HUES64 (cell line): Measurements from ENCODE around the gene PPP4R4.

Experiments used
- H3K27ac ChIP-seq: 2 replicates; pipeline ENCODE4 v1.7.0; 2013; ENCODE audit warnings: low read depth, low read length, inconsistent platforms
- H3K27me3 ChIP-seq: 2 replicates; pipeline ENCODE4 v1.6.1; 2013; ENCODE audit warnings: mild to moderate bottlenecking, low read length; ENCODE audit not compliant: insufficient read depth
- H3K36me3 ChIP-seq: 2 replicates; pipeline ENCODE4 v1.6.1; 2013; ENCODE audit warnings: mild to moderate bottlenecking, low read length; ENCODE audit not compliant: insufficient read depth
- H3K4me1 ChIP-seq: 2 replicates; pipeline ENCODE4 v1.6.1; 2013; ENCODE audit warnings: mild to moderate bottlenecking, low read length, moderate library complexity; ENCODE audit not compliant: insufficient read depth
- H3K4me3 ChIP-seq: 2 replicates; pipeline ENCODE4 v1.5.1; 2013; ENCODE audit warnings: mild to moderate bottlenecking, low read length, moderate library complexity
- H3K9ac ChIP-seq: 2 replicates; pipeline ENCODE4 v1.6.1; 2013; ENCODE audit warnings: mild to moderate bottlenecking, low read depth, low read length
- H3K9me3 ChIP-seq: 2 replicates; pipeline ENCODE4 v1.6.1; 2013; ENCODE audit warnings: low read depth, low read length; ENCODE audit not compliant: insufficient read depth
- WGBS: fragments of 150-250, 120-280 bp; methylation state at CpG from one replicate; pipeline ENCODE4 v1.1.7; 2013; ENCODE audit warnings: missing lambda C conversion rate; 5-methylcytosine and 5-hydroxymethylcytosine counted together

Gene PPP4R4

DNA sequence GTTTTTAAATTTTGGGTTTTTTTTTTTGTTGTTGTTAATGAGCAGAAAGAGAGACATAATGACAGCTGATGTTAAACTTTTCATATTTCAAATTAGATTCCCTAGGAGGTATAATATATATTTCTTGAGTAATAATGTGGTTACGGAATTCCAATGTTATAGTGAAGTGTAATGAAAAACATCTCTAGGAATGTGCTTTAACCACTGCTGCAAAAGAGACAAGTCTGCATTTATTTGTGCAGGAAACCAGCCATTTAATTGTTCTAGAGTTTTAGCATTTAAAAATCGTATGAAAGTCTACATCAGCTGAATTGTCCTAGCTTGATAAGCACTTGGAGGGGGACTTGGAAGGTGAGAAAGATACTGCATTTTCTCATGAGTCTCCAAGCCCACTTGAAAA, 104.6 kb downstream of the PPP4R4 start:
- Histone ChIP-seq H3K27me3 (no peaks in the 10 kb centered on the region), H3K4me3 (no peak overlapping the region)
- WGBS, result 93% methylated on average over 2 of the region's 2 CpGs

DNA sequence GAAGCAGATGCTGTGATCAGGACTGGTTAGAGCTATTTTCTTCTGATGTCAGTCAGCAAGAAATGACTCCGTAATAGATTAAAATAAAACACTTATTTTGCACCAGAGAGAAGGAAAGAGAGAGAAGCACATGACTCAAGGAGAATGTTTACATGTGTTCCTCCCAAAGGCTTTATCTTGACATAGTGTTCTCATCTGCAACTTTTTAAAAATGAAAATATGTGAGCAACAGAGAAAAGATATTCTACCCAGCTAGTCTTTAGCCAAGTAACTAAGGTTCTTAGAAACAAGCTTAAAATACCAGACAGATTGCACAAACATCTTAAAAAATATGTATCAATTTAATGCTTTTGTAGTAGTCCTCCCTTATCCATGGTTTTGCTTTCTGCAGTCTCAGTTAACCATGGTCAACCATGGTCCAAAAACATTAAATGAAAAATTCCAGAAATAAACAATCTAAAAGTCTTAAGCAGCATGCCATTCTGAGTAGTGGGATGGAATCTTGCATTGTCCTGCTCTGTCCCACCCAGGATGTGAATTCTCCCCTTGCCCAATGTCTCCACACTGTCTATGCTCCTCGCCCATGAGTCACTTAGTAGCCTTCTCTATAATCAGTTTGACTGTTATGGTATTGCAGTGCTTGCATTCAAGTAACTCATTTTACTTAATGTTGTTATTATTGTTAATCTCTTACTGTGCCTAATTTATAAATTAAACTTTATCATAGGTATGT, 109.0 kb downstream of the PPP4R4 start:
- no peak overlapping the region for H3K27ac ChIP-seq
- no peaks in the 10 kb centered on the region for H3K36me3 ChIP-seq
- no peak overlapping the region for H3K9ac ChIP-seq
- no peaks in the 10 kb centered on the region for H3K4me1 ChIP-seq
- no peaks in the 10 kb centered on the region for H3K27me3 ChIP-seq
- H3K4me3 ChIP-seq, result no peak overlapping the region
- H3K9me3 ChIP-seq, result no peaks in the 10 kb centered on the region
- WGBS, result 100% methylated on average over 1 of the region's 2 CpGs

More for the DNA sequence above, 104.6 kb downstream of the PPP4R4 start:
- H3K9me3 ChIP-seq, result no peaks in the 10 kb centered on the region
- peaks cover 5% of the 10 kb centered on the region; the same call in 1 of the 2 replicates for H3K4me1 ChIP-seq
- H3K36me3 ChIP-seq, result no peaks in the 10 kb centered on the region
- no peak overlapping the region for H3K27ac ChIP-seq
- H3K9ac ChIP-seq, result no peak overlapping the region

DNA sequence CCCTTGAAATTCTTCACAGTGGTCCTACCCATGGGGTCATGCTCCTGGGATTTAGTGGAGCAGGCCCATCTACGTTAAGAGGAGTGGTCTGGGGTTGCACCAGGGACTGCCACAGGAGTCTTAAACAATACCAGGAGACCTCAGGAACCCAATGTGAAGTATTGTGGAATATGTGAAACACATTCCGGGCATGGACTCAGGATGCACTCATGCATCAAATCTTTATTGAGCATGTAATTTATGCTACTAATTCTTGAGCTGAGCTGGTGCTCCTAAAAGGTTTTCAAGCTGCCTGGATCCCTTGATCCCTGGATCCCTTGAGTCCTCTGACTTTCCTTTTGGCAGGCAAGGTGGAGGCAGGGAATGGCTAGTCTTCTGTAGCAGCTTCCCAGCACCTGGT, 110.1 kb downstream of the PPP4R4 start:
- no peaks in the 10 kb centered on the region for H3K4me1 ChIP-seq
- no peak overlapping the region for H3K4me3 ChIP-seq
- 89% methylated on average over 2 of the region's 2 CpGs for WGBS
- H3K9ac ChIP-seq, result no peak overlapping the region
- no peaks in the 10 kb centered on the region for H3K9me3 ChIP-seq
- no peak overlapping the region for H3K27ac ChIP-seq
- no peaks in the 10 kb centered on the region for H3K27me3 ChIP-seq
- no peaks in the 10 kb centered on the region for H3K36me3 ChIP-seq

DNA sequence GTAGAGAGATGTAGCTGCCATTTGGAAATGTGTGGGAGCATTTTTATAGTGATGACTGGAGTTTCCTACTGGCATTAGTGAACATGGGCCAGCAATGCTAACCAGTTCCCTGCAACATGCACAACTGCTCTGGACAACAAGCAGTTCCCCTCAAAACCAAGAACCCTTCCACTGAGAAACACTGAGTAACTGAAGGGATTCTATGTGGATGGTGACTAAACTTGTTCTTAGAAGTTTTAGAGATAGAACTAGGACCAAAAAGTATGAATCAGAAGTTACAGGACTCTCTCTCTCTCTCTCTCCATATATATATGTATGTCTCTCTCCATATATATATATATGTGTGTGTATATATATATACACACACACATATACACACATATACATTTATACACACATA, 111.0 kb downstream of the PPP4R4 start:
- Histone ChIP-seq H3K4me1 (no peaks in the 10 kb centered on the region), H3K36me3 (no peaks in the 10 kb centered on the region), H3K9ac (no peak overlapping the region), H3K27me3 (no peaks in the 10 kb centered on the region), H3K4me3 (no peak overlapping the region), H3K27ac (no peak overlapping the region), H3K9me3 (no peaks in the 10 kb centered on the region)

GRCh38 chr14:94288610-94289465, 114.7 kb downstream of the PPP4R4 start:
- WGBS, result 72% methylated on average over 14 of the region's 14 CpGs

DNA sequence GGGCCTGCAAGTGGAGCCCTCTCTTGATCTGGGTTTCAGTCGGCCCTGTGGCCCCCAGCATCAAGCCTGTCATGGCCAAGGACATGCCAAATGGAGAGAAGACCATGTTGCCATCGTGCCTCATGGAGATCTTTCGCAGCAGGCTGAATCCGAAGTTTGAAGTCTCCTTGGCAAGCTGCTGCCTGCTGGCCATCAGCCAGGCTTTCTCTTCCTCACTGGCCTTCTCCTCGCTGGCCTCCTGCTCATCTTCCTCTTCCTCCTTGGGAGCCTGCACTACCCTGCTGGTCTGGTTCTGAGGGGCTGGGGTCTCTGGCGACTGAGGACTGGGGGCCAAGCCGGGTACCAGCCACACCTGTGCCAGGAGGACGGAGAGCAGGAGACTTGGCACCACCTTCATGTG, 116.1 kb downstream of the PPP4R4 start:
- H3K27me3 ChIP-seq, result no peaks in the 10 kb centered on the region
- H3K4me3 ChIP-seq, result no peak overlapping the region
- 88% methylated on average over 8 of the region's 8 CpGs for WGBS
- no peak overlapping the region for H3K9ac ChIP-seq
- H3K9me3 ChIP-seq, result no peaks in the 10 kb centered on the region
- no peaks in the 10 kb centered on the region for H3K4me1 ChIP-seq
- H3K27ac ChIP-seq, result no peak overlapping the region
- H3K36me3 ChIP-seq, result no peaks in the 10 kb centered on the region

More at GRCh38 chr14:94288610-94289465, 114.7 kb downstream of the PPP4R4 start:
- H3K27ac ChIP-seq, result no peak overlapping the region
- no peaks in the 10 kb centered on the region for H3K9me3 ChIP-seq
- H3K4me1 ChIP-seq, result no peaks in the 10 kb centered on the region
- H3K27me3 ChIP-seq, result no peaks in the 10 kb centered on the region
- no peak overlapping the region for H3K4me3 ChIP-seq
- no peak overlapping the region for H3K9ac ChIP-seq
- no peaks in the 10 kb centered on the region for H3K36me3 ChIP-seq

DNA sequence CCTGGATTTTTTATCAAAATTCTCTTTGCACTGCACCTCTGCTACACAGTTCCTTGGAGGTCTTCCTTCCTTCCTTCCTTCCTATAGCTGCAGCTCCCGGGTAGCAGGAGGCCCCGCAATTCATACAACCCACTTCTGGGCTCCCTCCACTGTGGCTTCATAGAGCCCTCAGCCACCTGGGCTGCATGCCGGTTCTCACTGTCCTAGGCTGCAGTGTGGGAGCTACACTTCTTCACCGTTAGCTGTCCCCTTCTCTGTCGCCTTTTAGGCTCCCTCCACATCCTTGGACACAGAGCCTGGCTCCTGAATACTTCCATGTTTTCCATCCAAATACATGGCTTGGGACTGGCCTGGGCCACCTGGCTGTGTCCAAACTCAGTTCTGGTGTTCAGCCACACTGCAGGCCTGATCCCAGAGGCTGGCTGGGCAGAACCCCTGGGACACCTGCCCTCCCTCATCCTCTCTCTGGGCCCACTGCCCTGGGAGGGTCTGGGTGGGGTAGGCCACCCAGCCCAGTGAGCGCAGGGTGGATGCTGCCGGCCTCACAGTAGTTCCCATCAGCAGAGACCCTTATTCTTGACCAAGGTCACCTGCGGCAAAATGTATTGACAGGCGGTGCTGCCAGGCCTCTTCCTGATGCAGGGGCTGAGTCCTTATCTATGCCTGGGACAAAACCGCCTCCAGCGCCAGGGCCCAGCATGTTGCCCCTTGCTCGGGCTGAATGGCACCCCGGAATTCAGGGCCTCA, 117.2 kb downstream of the PPP4R4 start:
- H3K4me3 ChIP-seq, result no peak overlapping the region
- WGBS, result 93% methylated on average over 13 of the region's 13 CpGs

GRCh38 chr14:94291906-94292525, 117.9 kb downstream of the PPP4R4 start:
- Histone ChIP-seq H3K9me3 (no peaks in the 10 kb centered on the region), H3K27me3 (no peaks in the 10 kb centered on the region), H3K36me3 (no peaks in the 10 kb centered on the region), H3K27ac (no peak overlapping the region), H3K4me3 (no peak overlapping the region), H3K9ac (no peak overlapping the region), H3K4me1 (no peaks in the 10 kb centered on the region)
- 84% methylated on average over 15 of the region's 15 CpGs for WGBS

More for the DNA sequence above, 117.2 kb downstream of the PPP4R4 start:
- Histone ChIP-seq H3K4me1 (no peaks in the 10 kb centered on the region), H3K36me3 (no peaks in the 10 kb centered on the region), H3K27ac (no peak overlapping the region), H3K9me3 (no peaks in the 10 kb centered on the region), H3K9ac (no peak overlapping the region), H3K27me3 (no peaks in the 10 kb centered on the region)

DNA sequence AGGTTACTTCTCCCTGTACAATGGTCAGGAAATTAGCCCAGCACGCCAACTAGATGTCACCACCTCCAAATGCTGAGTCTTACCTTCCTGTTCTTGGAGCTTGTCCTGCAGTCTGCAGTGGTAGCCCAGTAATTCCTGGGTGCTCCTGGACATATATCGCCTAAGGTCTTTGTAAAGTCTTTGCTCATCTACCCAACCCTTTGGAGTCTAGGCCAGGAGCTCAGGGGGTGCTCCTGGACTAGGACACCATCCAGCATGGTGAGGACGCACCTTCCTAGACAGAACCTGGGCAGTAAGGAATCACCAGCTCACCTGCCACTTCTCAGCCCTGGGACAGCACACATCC, 118.4 kb downstream of the PPP4R4 start:
- WGBS, result 96% methylated on average over 3 of the region's 3 CpGs
- Histone ChIP-seq H3K27ac (no peak overlapping the region), H3K36me3 (no peaks in the 10 kb centered on the region), H3K27me3 (no peaks in the 10 kb centered on the region), H3K9me3 (no peaks in the 10 kb centered on the region), H3K4me3 (no peak overlapping the region), H3K4me1 (no peaks in the 10 kb centered on the region), H3K9ac (no peak overlapping the region)

GRCh38 chr14:94292872-94293577, 118.9 kb downstream of the PPP4R4 start, which contains the start of gene SERPINA10:
Gene SERPINA10 (minus strand): TSS chr14:94293268. CDS start chr14:94290593, 2,675 bp downstream.
- H3K9me3 ChIP-seq, result no peaks in the 10 kb centered on the region
- WGBS, result 87% methylated on average over 8 of the region's 10 CpGs
- H3K36me3 ChIP-seq, result no peaks in the 10 kb centered on the region
- H3K9ac ChIP-seq, result no peak within 1 kb of the TSS
- H3K4me1 ChIP-seq, result no peaks in the 10 kb centered on the region
- H3K4me3 ChIP-seq, result no peak within 1 kb of the TSS
- no peak within 1 kb of the TSS for H3K27ac ChIP-seq
- H3K27me3 ChIP-seq, result no peaks in the 10 kb centered on the region
